Hematopoietic multipotent progenitor cell treated with erythropoietin and hydrocortisone succinate and interleukin-3 and kit ligand, for 4 days (in vitro differentiated cells): ENCODE results near the gene PLXNC1.

ENCODE experiments used
- DNase-seq: peaks from one replicate; pipeline ENCODE4 v3.0.0-alpha.2; 2015

The PLXNC1 gene

DNA sequence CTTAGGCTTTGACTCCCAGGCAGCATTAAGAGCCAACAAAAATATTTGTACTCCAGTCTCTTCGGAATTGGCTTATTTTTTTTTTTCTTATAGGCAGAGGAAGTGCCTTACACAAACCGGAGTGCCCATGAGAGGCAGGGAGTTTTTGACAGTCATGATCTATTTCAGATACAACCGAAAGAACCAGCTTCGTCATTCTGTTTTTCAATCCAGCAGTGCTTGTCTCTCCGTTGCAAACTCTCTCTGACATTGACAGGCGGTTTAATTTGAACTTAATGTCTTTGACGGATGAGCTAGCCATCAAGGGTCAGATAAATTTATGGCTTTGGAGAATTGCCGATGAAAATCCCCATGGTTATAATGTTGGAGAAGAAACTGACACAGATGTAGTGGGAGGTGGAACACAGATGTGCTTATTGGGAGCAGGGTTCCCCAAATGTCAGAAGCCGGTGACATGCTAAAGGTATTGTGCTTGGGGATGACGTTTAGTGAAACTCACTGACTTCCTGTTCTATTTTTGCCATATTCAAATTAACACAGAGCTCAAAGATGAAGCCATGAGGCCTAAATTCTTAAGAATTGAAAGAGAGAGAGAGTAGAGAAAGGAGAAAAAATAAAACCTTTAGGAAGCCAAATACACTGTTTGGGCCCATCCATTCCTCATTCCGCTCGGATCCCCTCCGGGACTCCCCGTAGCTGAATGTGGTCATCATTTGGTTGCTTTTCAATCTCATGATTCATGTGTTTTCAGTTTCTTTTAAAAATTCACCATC lies 59.7 kb downstream of the PLXNC1 start:
- DNase-seq, result peak; percentile 83

DNA sequence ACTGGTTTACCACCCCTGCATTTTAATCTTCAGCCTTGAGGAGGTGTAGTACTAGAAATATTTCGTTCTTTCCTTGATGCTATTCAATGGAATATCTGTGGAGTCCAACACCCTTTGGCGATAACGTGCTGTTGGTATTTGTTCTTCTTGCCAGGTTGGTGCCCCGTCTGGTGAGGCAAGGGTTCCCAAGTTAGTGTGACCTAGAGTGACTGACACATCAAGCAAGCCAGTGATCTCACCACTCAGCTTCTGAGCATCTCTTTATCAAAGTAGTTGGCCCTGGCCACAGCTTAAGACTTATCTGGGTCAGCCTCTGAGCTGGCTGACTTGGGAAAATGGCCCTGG lies 60.2 kb downstream of the PLXNC1 start:
- DNase-seq, result no peak

GRCh38 chr12:94209240-94209639 lies 60.9 kb downstream of the PLXNC1 start:
- DNase-seq, result no peak

GRCh38 chr12:94211021-94211420 lies 62.6 kb downstream of the PLXNC1 start:
- peak; percentile 70 for DNase-seq

DNA sequence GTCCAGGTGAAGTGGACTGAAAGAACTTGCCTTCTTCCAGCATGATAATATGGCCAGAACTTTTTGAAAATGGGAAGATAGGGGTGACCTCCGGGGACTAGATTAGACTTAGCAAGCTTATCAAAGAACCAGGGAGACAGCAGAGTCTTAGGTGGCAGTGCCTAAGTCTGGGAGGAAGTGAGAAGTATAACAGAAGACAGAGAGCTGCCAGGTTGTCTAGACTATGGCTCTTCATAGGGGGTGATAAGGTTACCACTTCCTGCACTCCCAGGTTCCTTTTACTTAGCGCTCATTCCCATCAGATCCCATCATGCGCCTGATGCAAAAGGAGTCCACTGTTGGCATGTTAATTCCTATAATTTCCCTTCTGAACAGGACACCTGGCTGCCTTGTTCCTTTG lies 69.9 kb downstream of the PLXNC1 start:
- peak; percentile 67 for DNase-seq

GRCh38 chr12:94219622-94220302 lies 71.4 kb downstream of the PLXNC1 start:
- DNase-seq, result no peak

DNA sequence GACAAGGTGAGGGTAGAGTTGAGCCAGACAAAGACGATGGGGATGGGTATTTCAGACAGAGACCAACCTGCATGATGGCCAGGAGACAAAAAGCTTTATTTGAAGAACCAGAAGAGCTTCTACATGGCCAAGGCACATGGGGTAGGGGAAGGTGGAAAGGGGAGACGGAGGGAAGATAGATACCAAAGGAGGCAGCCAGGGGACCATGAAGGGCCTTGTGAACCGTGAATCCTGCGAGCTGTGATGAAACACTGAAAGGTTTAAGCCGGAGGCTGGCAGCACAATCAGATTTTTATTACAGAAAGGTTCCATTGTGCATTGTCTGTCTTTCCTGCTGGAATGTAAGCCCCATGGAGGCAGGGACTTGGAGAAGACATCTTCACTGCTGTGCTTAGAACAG lies 72.4 kb downstream of the PLXNC1 start:
- no peak for DNase-seq

- no peak for DNase-seq
Observed at GRCh38 chr12:94222351-94223084, 74.1 kb downstream of the PLXNC1 start.

- no peak for DNase-seq
Observed at GRCh38 chr12:94223842-94224241, 75.5 kb downstream of the PLXNC1 start.

GRCh38 chr12:94225506-94225905 lies 77.1 kb downstream of the PLXNC1 start:
- no peak for DNase-seq

DNA sequence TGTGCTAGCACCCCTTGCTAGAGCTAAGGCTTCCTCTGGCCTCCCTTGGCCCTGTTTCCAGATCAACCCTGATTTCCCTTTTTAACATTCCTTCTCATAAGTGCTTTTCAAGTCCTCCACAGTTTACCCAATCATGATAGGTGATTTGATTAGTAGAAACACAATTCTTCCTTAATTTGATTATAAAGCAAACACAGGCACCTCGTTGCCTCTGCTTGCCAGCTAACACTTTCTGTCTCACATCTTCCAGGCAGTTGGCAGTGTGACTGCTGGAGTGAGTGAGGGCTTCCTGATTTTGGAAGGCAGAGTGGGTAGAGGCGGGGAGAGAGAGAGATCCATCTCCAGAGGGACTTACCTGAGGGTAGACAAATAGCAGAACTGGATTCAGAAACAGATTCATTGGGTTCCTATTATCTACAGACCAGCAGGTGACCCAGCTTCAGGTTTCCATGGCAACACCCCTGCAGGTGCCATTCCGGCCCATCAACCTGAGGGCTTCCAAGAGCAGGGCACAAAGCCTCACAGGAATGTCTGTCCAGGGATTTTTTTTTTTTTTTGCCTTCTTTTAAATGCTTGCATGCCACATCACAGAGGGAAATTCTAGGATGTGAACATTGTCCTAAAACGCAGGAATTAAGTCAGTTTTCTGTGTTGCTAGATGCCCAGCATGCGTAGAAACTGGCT lies 77.7 kb downstream of the PLXNC1 start:
- no peak for DNase-seq

GRCh38 chr12:94227066-94227465 lies 78.7 kb downstream of the PLXNC1 start:
- no peak for DNase-seq

DNA sequence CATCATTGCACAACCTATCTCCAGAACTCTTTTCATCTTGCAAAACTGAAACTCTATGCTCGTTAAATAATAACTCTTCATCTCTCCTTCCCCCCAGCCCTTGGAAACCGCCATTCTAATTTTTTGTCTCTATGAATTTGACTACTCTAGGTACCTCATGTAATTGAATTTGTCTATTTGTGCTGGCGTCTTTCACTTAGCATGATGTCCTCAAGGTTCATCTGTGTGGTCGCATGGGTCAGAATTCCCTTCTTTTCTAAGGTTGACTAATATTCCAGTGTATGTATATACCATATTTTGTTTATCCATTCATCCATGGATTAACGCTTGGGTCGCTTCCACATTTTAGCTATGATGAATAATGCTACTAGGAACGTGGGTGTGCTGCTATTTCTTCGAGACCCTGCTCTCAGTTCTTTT lies 80.1 kb downstream of the PLXNC1 start:
- DNase-seq, result no peak

GRCh38 chr12:94229902-94230301 lies 81.5 kb downstream of the PLXNC1 start:
- no peak for DNase-seq

- peak; percentile 44 for DNase-seq
Observed at GRCh38 chr12:94230357-94230905, 82.1 kb downstream of the PLXNC1 start.

GRCh38 chr12:94231709-94232108 lies 83.3 kb downstream of the PLXNC1 start:
- peak; percentile 88 for DNase-seq

GRCh38 chr12:94235848-94236247 lies 87.5 kb downstream of the PLXNC1 start:
- no peak for DNase-seq

- DNase-seq, result no peak
Observed at GRCh38 chr12:94239332-94239993, 91.1 kb downstream of the PLXNC1 start.

GRCh38 chr12:94240171-94240570 lies 91.8 kb downstream of the PLXNC1 start:
- DNase-seq, result peak; percentile 87

DNA sequence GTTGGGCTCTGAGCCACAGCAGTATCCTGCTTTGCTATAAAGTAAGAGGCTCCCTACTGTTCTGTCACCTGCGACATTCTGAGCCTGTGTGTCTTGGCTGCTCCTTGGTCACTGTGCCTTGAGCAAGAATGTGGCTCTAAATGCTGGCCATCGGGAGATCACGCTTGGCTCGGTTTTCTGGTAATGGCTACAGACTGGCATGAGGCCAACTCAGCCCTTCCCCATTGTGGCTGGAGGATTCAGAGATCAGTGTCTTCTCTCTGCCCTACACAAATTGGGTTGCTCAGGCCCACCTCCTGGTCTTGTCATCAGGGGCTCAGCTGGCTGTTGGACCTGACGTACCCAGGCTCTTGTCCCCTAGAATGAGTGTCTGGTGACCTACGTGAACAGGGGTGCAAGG lies 94.5 kb downstream of the PLXNC1 start:
- peak; percentile 32 for DNase-seq

GRCh38 chr12:94244165-94245133 lies 96.1 kb downstream of the PLXNC1 start:
- peak; percentile 95 for DNase-seq
